NCI-H524 (cell line): ENCODE measurements around the gene FAM13C.
"Not testable (repeated sequence)": the region's sequence is repeated elsewhere in the genome, so short reads cannot be mapped to it uniquely, and the experiment has no call there.

ENCODE experiments used
- DNase-seq, 2 experiments: peaks; one replicate each; lab custom pipeline; 2025; lab: John Stamatoyannopoulos, UW

FAM13C gene

GRCh38 chr10:59234816-59235429 lies 127.4 kb downstream of the FAM13C start:
- peak in 1 of 2 experiments; percentile 5 for DNase-seq

GRCh38 chr10:59234194-59234593 lies 128.2 kb downstream of the FAM13C start:
- no peak for DNase-seq

GRCh38 chr10:59229441-59229840 lies 132.9 kb downstream of the FAM13C start:
- no peak for DNase-seq

GRCh38 chr10:59227136-59227673 lies 135.1 kb downstream of the FAM13C start:
- peak in 1 of 2 experiments; percentile 0 for DNase-seq

- no peak for DNase-seq
Measured at GRCh38 chr10:59225211-59225610, 137.1 kb downstream of the FAM13C start.

GRCh38 chr10:59223597-59223996 lies 138.8 kb downstream of the FAM13C start:
- DNase-seq = not testable (repeated sequence)

GRCh38 chr10:59222788-59223187 lies 139.6 kb downstream of the FAM13C start:
- DNase-seq = no peak

GRCh38 chr10:59216178-59216869 lies 146.0 kb downstream of the FAM13C start:
- DNase-seq = no peak

- DNase-seq = no peak
Measured at GRCh38 chr10:59214160-59214559, 148.2 kb downstream of the FAM13C start.

- DNase-seq = no peak
Measured at GRCh38 chr10:59212301-59212798, 150.0 kb downstream of the FAM13C start.

- DNase-seq = no peak
Measured at GRCh38 chr10:59206204-59206720, 156.1 kb downstream of the FAM13C start.
